ENCODE data around the gene ENOX1.
"Not testable (repeated sequence)": the region's sequence is repeated elsewhere in the genome, so short reads cannot be mapped to it uniquely, and the experiment has no call there.

Gene ENOX1

DNA sequence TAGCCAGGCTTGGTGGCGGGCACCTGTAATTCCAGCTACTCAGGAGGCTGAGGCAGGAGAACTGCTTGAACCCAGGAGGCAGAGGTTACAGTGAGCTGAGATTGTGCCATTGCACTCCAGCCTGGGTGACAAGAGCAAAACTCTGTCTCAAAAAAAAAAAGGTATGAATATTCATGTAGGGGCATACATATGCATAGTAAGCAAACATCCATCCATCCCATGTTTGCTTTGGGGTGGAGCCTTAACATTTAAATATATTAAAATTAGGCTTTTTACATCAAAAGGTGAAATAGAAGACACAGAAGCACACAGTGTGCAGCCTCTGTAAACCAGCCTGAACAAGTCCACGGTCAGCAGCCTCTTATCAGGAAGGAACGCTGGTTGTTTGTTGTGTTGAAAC is 618.3 kb downstream of the ENOX1 start:
- not testable (repeated sequence) for DNase-seq

DNA sequence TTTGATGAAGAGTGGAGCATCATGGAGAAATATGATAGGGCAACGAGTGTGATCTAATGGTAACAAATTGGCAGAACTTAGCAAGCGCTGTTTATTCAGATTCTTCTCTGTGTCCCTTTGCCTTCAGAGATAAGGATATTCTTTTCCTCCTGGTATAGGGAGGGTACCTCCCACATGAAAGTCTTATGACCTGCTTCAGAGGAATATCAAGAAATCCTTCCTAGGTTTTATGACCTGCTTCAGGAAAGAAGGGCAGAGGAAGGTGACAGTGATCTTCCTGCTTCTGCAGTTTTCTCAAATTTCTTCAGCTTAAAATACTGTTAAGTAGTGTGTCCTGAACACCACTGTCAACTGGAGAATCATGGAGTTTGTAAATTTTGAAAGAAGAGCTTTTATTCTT is 619.0 kb downstream of the ENOX1 start:
- no peak for DNase-seq

DNA sequence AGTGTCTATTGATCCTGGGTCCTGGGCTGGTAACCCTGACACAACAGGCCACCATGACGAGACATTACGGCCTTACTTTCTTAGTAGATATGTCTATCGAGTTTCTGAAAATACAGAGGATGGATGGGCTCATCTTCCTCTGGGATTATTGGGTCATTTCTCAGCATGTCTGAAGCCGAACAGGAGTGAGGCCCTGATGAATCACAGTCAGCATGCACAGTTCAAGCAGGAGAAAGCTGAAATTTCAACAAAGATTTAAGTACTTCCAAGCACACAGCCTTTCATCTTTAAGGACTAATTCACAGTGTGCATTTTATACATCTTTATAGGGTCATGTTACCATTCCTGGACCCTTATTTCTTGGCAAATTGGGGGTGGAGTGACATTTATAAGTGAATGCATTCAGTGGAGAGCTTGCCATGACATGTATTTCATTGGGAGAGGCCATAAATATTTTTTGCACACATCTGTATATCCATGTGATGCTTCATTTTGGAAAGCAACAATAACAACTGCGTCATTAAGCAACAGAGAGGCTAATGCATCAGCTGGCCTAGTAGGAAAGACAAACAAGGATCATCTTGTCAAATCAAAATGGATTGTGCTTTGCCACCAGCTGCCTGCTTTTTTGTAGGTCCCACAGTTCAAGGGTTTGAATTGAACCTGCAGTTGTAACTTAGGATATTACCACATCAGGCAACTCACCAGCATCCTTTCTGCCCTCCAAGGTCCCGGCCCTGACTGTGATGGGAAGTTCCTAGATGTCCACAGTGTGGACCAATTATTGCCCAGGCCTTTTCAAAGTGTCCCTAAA is 619.9 kb downstream of the ENOX1 start:
- no peak for DNase-seq
